Left ventricle myocardium inferior (tissue), 1 donor: ENCODE results near the gene HOXC13. TPM values are rescaled to one million over a fixed set of nuclear protein-coding genes. Genes with fewer than 3 reads are reported as not detected.

Source experiments
- DNase-seq: peaks from one replicate; pipeline ENCODE4 v3.0.0-alpha.2; 2020
- H3K27ac ChIP-seq: fragments of 200-600 bp; replicated peaks from 2 replicates; pipeline ENCODE4 v1.8.0; 2021
- H3K27me3 ChIP-seq: fragments of 200-600 bp; 2 replicates; pipeline ENCODE4 v1.8.0; 2021; ENCODE audit warnings: low read depth
- H3K36me3 ChIP-seq: fragments of 200-600 bp; 2 replicates; pipeline ENCODE4 v1.8.0; 2021
- H3K4me1 ChIP-seq: fragments of 200-600 bp; 2 replicates; pipeline ENCODE4 v1.8.0; 2021
- H3K4me3 ChIP-seq: fragments of 200-600 bp; 2 replicates; pipeline ENCODE4 v1.8.0; 2021; ENCODE audit warnings: mild to moderate bottlenecking, moderate library complexity
- H3K9me3 ChIP-seq: fragments of 200-600 bp; replicated peaks from 2 replicates; pipeline ENCODE4 v1.8.0; 2021
- CTCF ChIP-seq: fragments of 200-600 bp; IDR thresholded peaks from 2 replicates; pipeline ENCODE4 v1.8.0; 2021; ENCODE audit warnings: antibody characterized with exemption, mild to moderate bottlenecking, borderline replicate concordance
- intact Hi-C: fragments of 100-400 bp; cut with micrococcal nuclease; formaldehyde crosslinking; loops from one replicate; pipeline ENCODE4 v1.11.0; 2022
- total RNA-seq: library from RNA; stranded (reverse); fragmentation: NEBNext Ultra II Directional; extraction: Animal tissue kit (Norgen Biotek cat#: 25700); gene quantifications from one replicate; pipeline ENCODE4 v1.2.1, GENCODE V29; 2021
- donor health status: DM: no; HTN: yes; CAD: no; lungs with severe emphysema.

Gene HOXC13
- total RNA-seq, 1 donor from 2014 or later: not detected

DNA sequence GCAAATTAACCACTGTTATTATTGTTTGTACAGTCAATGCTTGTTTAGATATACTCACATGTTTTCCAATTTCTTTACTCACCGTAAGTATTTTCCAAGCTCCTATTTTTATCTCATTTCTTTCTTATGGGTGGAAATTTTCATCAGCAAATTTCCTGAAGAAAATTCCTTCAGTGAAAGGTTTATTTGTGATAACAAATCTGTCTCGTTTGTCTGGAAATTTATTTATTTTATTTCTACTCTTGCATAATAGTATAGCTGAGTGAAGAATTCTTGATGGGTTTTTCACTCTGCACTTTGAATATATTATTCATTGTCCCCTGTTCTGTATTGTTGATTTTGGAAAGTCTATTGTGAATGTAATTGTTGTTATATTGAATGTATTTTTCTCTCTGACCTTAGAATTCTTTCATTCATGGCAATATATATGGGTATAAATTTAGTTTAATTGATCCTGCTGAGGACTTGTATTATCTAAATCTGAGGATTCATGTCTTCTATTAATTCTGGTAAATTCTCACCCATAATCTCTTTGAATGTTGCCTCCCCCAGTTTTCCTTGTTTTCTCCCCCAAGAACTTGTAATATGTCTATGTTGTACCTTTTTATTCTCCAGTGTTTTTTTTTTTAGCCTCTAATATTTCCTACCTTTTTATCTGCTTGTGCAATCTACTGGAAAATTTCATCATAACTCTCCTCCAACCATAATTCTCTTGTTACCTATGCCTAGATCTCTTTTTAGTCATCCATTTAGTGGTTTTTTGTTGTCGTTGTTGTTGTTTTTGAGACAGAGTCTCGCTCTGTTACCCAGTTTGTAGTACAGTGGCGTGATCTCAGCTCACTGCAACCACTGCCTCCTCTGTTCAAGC, 21.6 kb upstream of the HOXC13 start:
- peaks cover 100% of the 10 kb centered on the region for H3K27me3 ChIP-seq
- H3K4me3 ChIP-seq: no peak overlapping the region
- H3K27ac ChIP-seq: no peak overlapping the region
- intact Hi-C loops: no loop called here
- no peak for TF ChIP-seq CTCF
- no peak for DNase-seq
- no peaks in the 10 kb centered on the region for H3K4me1 ChIP-seq
- H3K9me3 ChIP-seq: no peaks in the 10 kb centered on the region
- no peaks in the 10 kb centered on the region for H3K36me3 ChIP-seq

DNA sequence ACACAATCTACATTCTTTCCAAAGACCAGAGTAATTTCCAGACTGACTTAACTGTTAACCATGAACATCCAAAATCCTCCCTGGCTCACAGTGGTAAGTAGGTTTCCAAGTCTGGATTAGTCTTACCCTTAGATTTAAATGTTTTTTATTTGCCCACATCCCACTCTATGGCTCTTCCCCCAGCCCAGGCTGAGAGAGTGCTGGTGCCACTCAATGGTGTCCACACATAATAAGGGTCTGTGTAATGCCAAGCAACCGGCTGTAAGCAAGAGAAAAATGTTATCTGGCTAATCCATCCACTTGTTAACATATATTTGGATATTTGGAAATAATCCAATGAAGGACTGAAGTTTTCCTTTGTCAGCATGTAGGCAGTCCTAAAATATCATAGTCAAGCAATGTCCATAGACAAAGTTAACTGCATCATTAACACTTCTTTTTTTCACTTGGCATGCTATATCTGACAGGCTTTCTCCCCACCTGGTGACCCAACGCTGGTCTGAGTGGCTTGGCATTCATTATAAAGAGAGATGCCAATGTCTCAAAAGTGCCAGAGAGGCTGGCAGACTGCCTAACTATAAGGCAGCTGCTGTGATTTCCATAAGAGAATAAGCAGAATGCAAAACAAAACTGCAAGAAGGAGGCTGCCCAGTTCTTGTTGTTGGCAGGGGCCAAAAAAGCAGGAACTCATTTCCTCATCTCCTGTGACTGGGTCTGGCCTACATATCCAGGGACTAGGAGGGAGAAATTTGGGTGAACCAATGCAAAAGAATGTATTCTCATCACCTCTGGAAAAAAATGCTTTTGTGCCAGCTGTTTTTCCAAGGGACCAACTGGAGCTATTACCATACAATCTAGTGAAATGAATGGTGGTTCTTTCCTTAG, 13.9 kb upstream of the HOXC13 start:
- Histone ChIP-seq H3K4me1 (no peaks in the 10 kb centered on the region), H3K4me3 (no peak overlapping the region), H3K27me3 (peaks cover 100% of the 10 kb centered on the region), H3K27ac (no peak overlapping the region), H3K9me3 (no peaks in the 10 kb centered on the region), H3K36me3 (no peaks in the 10 kb centered on the region)
- TF ChIP-seq CTCF: no peak
- intact Hi-C loops: no loop called here
- DNase-seq: no peak

DNA sequence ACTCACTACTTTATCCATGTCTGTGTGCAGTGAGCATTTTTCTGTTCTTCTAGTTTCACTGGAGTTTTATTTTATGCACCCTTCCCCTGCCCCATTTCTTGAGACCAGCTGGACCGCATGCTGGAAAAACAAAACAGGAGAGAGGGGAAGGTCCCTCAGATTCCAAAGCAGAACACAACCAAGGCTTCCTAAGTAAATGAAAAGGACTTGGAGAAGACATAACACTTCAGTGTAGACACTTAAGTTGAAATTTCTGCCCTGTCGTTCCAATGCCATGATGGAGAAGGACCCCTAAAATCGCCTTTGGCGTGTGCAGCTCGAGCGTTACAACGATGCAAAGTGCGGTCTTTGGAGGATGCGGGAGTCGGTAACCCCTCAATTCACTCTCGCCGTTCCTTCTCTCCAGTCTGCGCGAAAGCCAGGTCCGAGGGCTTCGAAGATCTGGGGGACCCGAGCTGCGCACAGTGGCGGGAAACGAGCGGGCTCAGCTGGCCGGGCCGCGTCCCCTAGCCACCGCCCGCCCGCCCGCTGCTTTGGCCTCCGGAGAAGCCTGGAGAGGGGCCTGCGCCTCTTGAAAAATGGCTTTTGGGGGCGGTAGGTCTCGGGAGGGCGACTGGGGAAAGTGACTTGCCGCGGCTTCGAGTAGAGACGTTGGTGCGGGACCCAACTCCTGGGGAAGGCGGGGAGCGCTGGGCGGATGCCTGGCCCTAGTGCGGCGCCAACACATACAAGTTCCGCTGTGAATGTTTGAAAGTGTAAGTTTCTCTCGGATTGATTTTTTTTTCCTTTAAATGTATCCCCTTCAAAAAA, 11.2 kb upstream of the HOXC13 start:
- intact Hi-C loops: no loop called here
- Histone ChIP-seq H3K27ac (no peak overlapping the region), H3K9me3 (no peaks in the 10 kb centered on the region), H3K4me3 (no peak overlapping the region), H3K36me3 (no peaks in the 10 kb centered on the region), H3K27me3 (peaks cover 100% of the 10 kb centered on the region), H3K4me1 (no peaks in the 10 kb centered on the region)
- no peak for DNase-seq
- no peak for TF ChIP-seq CTCF

- DNase-seq: no peak
- TF ChIP-seq CTCF: no peak
- Histone ChIP-seq H3K36me3 (no peaks in the 10 kb centered on the region), H3K4me3 (no peak overlapping the region), H3K4me1 (no peaks in the 10 kb centered on the region), H3K27ac (no peak overlapping the region), H3K9me3 (no peaks in the 10 kb centered on the region), H3K27me3 (peaks cover 100% of the 10 kb centered on the region)
- intact Hi-C loops: no loop called here
Observed at GRCh38 chr12:53928054-53928835, 10.4 kb upstream of the HOXC13 start.
